ENCODE data around the gene UGT3A1. TPM values are rescaled to one million over a fixed set of nuclear protein-coding genes. Genes with fewer than 3 reads are reported as not detected.

UGT3A1 gene
- total RNA-seq, 1 experiment from 2014 or later: not detected

DNA sequence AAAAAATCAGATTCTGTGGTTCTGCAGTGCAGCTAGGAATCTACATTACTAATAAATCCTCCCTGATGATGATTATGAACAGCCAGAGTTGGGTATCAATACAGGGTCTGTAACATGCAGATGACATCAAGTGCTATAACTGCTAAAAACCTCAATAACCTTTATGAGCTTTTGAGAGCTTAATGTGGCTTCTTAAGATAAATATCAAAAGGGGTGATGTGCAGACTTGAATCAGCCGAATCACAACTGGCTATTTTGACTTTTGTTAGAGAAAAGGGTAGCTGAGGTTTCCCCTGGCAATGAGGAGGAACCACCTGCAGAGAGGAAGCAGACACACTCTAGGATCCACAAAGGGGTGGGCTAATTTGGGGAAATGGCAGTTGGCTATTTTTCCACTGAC lies 83.0 kb downstream of the UGT3A1 start:
- no peak for DNase-seq (ENCODE audit: low read depth)

- no peak for DNase-seq (ENCODE audit: low read depth)
Observed at GRCh38 chr5:35904443-35905132, 86.6 kb downstream of the UGT3A1 start.

GRCh38 chr5:35903631-35904203 lies 87.5 kb downstream of the UGT3A1 start:
- DNase-seq (ENCODE audit: low read depth): no peak

GRCh38 chr5:35902046-35902672 lies 89.0 kb downstream of the UGT3A1 start:
- peak; percentile 17 for DNase-seq (ENCODE audit: low read depth)

Other genes starting within 250 kb of the UGT3A1 start
- 42.5 and 45.6 TPM in 2 replicates for gene IL7R, start 134.5 kb downstream of the UGT3A1 start, total RNA-seq (2014; rRNA removed; shearing (Covaris generic))
- gene CAPSL, start 52.8 kb downstream of the UGT3A1 start, total RNA-seq (2014; rRNA removed; shearing (Covaris generic)): not detected in 2 replicates
- gene UGT3A2, start 75.5 kb upstream of the UGT3A1 start, total RNA-seq (2014; rRNA removed; shearing (Covaris generic)): 1.3 TPM in 1 of 2 replicates, not detected in the other
- gene LMBRD2, start 160.5 kb upstream of the UGT3A1 start, total RNA-seq (2014; rRNA removed; shearing (Covaris generic)): 5.3 and 6.1 TPM in 2 replicates
- gene SKP2, start 160.7 kb upstream of the UGT3A1 start, total RNA-seq (2014; rRNA removed; shearing (Covaris generic)): 31.2 and 33.0 TPM in 2 replicates

Data from Daoy (cell line).